Naive B cell (primary cell): Measurements from ENCODE around the gene FUT6. TPM values are rescaled to one million over a fixed set of nuclear protein-coding genes. Genes with fewer than 3 reads are reported as not detected.
"Not testable (repeated sequence)": the region's sequence is repeated elsewhere in the genome, so short reads cannot be mapped to it uniquely, and the experiment has no call there.

Experiments
- ATAC-seq, 2 donors: fragments of 150-1000 bp; cut with Tn5 transposase; 2 replicates each; pipeline ENCODE4 v1.10.0; 2021; ENCODE audit warnings: low read depth in 2 of 2, mild to moderate bottlenecking in 2 of 2, moderate library complexity in 2 of 2
- DNase-seq: peaks from one replicate; pipeline ENCODE4 v3.0.0; 2022
- H3K27ac Mint-ChIP-seq, 6 donors: one replicate each; pipeline ENCODE4 v1.8.0; 2020 to 2022; ENCODE audit warnings: mild to moderate bottlenecking in 6 of 6, mixed read lengths in 6 of 6, moderate library complexity in 5 of 6, inconsistent platforms in 2 of 6
- H3K27me3 Mint-ChIP-seq, 3 donors: one replicate each; pipeline ENCODE4 v1.8.0; 2021 to 2022; ENCODE audit warnings: mixed read lengths in 3 of 3, mild to moderate bottlenecking in 1 of 3
- H3K36me3 Mint-ChIP-seq, 2 donors: one replicate each; pipeline ENCODE4 v1.8.0; 2020 to 2022; ENCODE audit warnings: mixed read lengths in 2 of 2, inconsistent platforms in 1 of 2, mild to moderate bottlenecking in 1 of 2
- H3K4me1 Mint-ChIP-seq, 3 donors: one replicate each; pipeline ENCODE4 v1.8.0; 2020 to 2022; ENCODE audit warnings: mixed read lengths in 3 of 3, inconsistent platforms in 1 of 3, mild to moderate bottlenecking in 1 of 3, moderate library complexity in 1 of 3
- H3K4me3 Mint-ChIP-seq, 8 donors: one replicate each; pipeline ENCODE4 v1.8.0; 2020 to 2022; ENCODE audit warnings: mild to moderate bottlenecking in 8 of 8, mixed read lengths in 8 of 8, moderate library complexity in 8 of 8, inconsistent platforms in 2 of 8
- H3K9me3 Mint-ChIP-seq, 7 donors: one replicate each; pipeline ENCODE4 v1.8.0; 2020 to 2022; ENCODE audit warnings: mixed read lengths in 7 of 7, mild to moderate bottlenecking in 5 of 7, inconsistent platforms in 2 of 7, moderate library complexity in 1 of 7
- polyA plus RNA-seq, 6 donors: library from polyadenylated mRNA; unstranded; fragments of 300-500 nt; fragmentation: Illumina TruSeq; gene quantifications; one replicate each; pipeline ENCODE4 v1.2.3, GENCODE V29; 2021; ENCODE audit warnings: low read depth in 6 of 6

FUT6 gene, protein sequence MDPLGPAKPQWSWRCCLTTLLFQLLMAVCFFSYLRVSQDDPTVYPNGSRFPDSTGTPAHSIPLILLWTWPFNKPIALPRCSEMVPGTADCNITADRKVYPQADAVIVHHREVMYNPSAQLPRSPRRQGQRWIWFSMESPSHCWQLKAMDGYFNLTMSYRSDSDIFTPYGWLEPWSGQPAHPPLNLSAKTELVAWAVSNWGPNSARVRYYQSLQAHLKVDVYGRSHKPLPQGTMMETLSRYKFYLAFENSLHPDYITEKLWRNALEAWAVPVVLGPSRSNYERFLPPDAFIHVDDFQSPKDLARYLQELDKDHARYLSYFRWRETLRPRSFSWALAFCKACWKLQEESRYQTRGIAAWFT
- polyA plus RNA-seq = not detected

DNA sequence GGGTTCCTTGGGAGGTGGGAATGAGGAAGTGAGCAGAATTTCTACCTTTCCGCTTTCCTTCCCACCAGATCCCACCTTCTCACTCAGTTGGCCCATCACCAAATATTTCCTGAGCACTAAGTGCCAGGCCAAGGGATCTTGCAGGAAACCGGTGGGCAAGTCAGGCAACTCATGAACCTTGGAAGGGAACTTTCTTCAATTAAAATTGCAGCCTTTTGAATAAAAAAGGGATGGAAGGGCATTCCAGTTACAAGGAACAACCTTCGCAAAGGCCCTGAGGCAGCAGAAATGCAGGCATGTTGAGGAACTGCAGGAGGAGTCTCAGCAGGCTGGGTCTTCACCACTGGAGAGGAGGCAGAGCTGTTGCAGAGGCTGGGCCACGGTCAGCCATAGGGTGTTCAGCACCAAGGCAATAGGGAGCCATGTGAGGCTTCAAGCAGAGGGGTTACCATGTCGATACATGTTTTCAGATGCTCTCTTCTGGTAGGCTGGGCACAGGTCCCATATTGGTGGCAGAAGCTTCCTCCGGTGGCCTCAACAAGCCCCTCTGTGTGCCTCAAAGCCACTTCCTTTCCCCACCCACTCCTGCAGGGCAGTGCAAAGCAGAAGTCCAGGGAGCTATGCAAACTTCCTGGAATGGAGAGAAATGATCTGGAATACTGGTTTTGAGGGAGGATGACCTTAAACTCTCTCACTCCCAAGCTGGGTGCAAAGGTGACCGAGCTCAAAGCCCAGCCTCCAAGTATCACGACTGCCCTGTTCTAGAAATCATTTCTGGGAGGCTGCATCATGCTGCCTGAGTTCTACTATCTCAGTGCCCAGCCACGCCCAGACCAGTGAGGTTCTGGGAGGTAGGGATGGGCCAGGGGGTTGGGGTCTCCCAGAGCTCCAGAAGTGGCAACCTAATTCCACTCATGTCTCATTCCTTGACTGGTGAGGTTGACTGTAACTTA lies at the start of gene FUT6:
Gene FUT6 (minus strand): TSS at position 638 of the 953 bp plus-strand sequence. CDS start 7,135 bp downstream, outside the sequence.
- peak within 1 kb of the TSS in 3 of 6 donors; percentile 61 to 80 (median 63) for H3K27ac Mint-ChIP-seq

DNA sequence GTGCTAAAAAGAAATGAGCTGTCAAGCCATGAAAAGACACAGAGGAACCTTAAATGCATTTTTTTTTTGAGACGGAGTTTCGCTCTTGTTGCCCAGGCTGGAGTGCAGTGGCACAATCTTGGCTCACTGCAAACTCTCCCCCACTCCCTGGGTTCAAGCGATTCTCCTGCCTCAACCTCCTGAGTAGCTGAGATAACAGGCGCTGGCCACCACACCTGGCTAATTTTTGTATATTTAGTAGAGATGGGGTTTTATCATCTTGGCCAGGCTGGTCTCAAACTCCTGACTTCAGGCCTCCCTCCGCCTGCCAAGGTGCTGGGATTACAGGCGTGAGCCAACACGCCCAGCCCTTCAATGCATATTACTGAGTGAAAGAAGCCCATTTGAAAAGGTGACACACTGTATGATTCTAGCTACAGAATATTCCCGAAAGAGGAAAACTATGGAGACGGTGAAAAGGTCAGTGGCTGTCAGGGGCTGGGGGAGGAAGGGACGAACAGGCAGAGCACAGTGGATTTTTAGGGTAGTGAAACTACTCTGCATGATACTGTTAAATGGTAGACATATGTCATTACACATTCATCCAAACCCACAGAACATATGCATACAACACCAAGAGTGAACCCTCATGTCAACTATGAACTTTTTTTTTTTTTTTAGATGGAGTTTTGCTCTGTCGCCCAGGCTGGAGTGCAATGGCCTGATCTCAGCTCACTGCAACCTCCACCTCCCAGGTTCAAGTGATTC lies 44.7 kb upstream of the FUT6 start:
- H3K36me3 Mint-ChIP-seq, H3K27ac Mint-ChIP-seq, DNase-seq, H3K4me1 Mint-ChIP-seq, H3K9me3 Mint-ChIP-seq, H3K4me3 Mint-ChIP-seq: not testable (repeated sequence)
- peaks cover 4 to 26% (median 10%) of the 10 kb centered on the region in 3 donors for H3K27me3 Mint-ChIP-seq
- ATAC-seq = peak; percentile 75 to 77

More for the DNA sequence above, at the start of gene FUT6:
- Mint-ChIP-seq H3K36me3 (no peaks in the 10 kb centered on the region), H3K27me3 (peaks cover 7 to 20% (median 13%) of the 10 kb centered on the region in 3 donors), H3K9me3 (peaks cover 0 to 3% (median 0%) of the 10 kb centered on the region in 7 donors), H3K4me1 (peaks cover 0 to 7% (median 5%) of the 10 kb centered on the region in 3 donors), H3K4me3 (no peak within 1 kb of the TSS)
- ATAC-seq (no peak), DNase-seq (no peak)

DNA sequence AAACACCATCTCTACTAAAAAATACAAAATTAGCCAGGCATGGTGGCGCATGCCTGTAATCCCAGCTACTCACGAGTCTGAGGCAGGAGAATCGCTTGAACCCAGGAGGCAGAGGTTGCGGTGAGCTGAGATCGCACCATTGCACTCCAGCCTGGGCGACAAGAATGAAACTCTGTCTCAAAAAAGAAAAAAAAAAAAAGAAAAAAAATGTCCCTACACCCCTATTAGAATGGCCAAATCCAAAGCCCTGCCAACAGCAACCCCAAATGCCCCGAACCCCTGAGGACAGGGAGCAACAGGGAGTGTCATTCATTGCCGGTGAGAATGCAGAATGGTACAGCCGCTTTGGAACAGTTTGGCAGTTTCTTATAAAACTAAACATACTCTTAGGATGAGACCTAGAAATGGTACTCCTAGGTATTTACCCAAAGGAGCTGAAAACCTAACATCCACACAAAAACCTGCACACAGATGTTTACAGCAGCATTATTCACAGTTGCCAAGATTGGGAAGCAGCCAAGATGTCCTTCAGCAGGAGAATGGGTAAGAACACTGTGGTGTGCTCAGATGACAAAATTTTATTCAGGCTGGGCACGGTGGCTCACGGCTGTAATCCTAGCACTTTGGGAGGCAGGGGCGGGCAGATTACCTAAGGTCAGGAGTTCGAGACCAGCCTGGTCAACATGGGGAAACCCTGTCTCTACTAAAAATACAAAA lies 43.8 kb upstream of the FUT6 start:
- DNase-seq, H3K36me3 Mint-ChIP-seq, H3K4me3 Mint-ChIP-seq, H3K4me1 Mint-ChIP-seq, H3K27ac Mint-ChIP-seq, H3K9me3 Mint-ChIP-seq, ATAC-seq: not testable (repeated sequence)
- peaks cover 4 to 23% (median 8%) of the 10 kb centered on the region in 3 donors for H3K27me3 Mint-ChIP-seq

- no peak overlapping the region for H3K27ac Mint-ChIP-seq
- ATAC-seq = no peak
- peak overlapping the region in 1 of 8 donors; percentile 24 for H3K4me3 Mint-ChIP-seq
- H3K4me1 Mint-ChIP-seq = peaks cover 0 to 2% (median 0%) of the 10 kb centered on the region in 3 donors
- peaks cover 4 to 24% (median 8%) of the 10 kb centered on the region in 3 donors for H3K27me3 Mint-ChIP-seq
- DNase-seq = no peak
- H3K36me3 Mint-ChIP-seq = no peaks in the 10 kb centered on the region
- H3K9me3 Mint-ChIP-seq = no peaks in the 10 kb centered on the region
These were observed 43.0 kb upstream of the FUT6 start for GRCh38 chr19:5882421-5882968.

DNA sequence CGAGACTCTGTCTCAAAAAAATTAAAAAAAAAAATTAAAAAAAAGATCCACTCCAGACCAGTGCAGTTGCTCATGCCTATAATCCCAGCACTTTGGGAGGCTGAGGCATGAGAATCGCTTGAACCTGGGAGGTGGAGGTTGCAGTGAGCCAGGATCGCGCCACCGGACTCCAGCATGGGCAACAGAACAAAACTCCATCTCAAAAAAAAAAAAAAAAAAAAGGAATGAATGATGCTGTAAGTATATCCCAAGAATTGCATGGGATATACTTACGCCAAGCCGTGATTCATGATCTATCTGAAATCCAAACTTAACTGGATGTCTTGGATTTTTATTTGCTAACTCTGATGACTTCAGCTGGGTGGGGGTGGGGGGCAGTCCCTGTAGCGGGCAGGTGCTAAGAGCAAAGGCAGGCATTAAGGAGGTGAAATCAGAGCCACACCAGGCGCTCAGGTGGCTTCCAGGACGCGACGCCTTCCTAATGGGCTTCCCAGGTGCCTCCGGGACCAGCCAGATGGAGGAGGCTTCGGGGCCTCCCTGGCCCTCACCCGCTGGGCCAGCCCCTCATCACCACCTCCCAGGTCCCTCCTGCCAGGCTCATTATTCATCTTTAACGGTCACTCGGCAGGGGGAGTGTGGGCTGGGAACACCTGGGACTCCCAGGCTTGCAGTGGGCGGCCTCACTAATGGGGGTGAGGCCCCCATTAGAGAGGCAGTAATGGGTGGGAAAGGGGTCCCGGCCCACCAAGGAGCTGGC lies 42.2 kb upstream of the FUT6 start:
- no peaks in the 10 kb centered on the region for H3K36me3 Mint-ChIP-seq
- no peaks in the 10 kb centered on the region for H3K9me3 Mint-ChIP-seq
- H3K4me3 Mint-ChIP-seq = no peak overlapping the region
- H3K27me3 Mint-ChIP-seq = peaks cover 4 to 28% (median 12%) of the 10 kb centered on the region in 3 donors
- peaks cover 0 to 2% (median 0%) of the 10 kb centered on the region in 3 donors for H3K4me1 Mint-ChIP-seq
- no peak for DNase-seq
- no peak for ATAC-seq
- no peak overlapping the region for H3K27ac Mint-ChIP-seq

GRCh38 chr19:5880604-5881078 lies 41.1 kb upstream of the FUT6 start:
- Mint-ChIP-seq H3K27ac (no peak overlapping the region), H3K4me1 (peaks cover 0 to 2% (median 0%) of the 10 kb centered on the region in 3 donors), H3K36me3 (no peaks in the 10 kb centered on the region), H3K27me3 (peaks cover 4 to 35% (median 19%) of the 10 kb centered on the region in 3 donors), H3K4me3 (no peak overlapping the region), H3K9me3 (no peaks in the 10 kb centered on the region)
- ATAC-seq = no peak
- DNase-seq = no peak

GRCh38 chr19:5880196-5880595 lies 40.7 kb upstream of the FUT6 start:
- DNase-seq = no peak
- no peak for ATAC-seq
- H3K36me3 Mint-ChIP-seq = no peaks in the 10 kb centered on the region
- H3K27me3 Mint-ChIP-seq = peaks cover 4 to 32% (median 19%) of the 10 kb centered on the region in 3 donors
- no peaks in the 10 kb centered on the region for H3K9me3 Mint-ChIP-seq
- H3K4me1 Mint-ChIP-seq = peaks cover 0 to 2% (median 0%) of the 10 kb centered on the region in 3 donors
- H3K27ac Mint-ChIP-seq = no peak overlapping the region
- no peak overlapping the region for H3K4me3 Mint-ChIP-seq

DNA sequence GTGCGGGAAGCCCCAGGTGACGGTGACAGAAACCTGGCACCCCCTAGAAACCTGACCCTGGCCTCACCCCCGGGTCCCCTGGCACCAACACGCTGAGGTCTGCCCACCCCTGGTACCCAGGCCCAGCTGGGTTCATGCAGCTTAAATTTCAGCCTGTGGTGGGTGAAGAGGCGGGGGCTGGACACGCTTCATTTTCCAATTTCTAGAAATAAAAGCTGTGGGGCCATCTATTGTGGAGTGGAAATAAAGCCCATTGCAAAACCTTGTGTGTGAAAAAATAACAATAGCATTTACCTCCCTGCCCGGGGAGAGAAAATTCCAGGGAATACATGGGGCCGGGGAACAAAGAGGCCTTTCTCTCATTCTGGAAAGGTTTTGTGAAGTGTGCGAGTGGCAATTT lies 38.4 kb upstream of the FUT6 start:
- H3K27me3 Mint-ChIP-seq = peaks cover 0 to 30% (median 19%) of the 10 kb centered on the region in 3 donors
- no peak overlapping the region for H3K27ac Mint-ChIP-seq
- ATAC-seq = no peak
- H3K36me3 Mint-ChIP-seq = no peaks in the 10 kb centered on the region
- no peak overlapping the region for H3K4me3 Mint-ChIP-seq
- H3K9me3 Mint-ChIP-seq = no peaks in the 10 kb centered on the region
- no peak for DNase-seq
- H3K4me1 Mint-ChIP-seq = no peaks in the 10 kb centered on the region

DNA sequence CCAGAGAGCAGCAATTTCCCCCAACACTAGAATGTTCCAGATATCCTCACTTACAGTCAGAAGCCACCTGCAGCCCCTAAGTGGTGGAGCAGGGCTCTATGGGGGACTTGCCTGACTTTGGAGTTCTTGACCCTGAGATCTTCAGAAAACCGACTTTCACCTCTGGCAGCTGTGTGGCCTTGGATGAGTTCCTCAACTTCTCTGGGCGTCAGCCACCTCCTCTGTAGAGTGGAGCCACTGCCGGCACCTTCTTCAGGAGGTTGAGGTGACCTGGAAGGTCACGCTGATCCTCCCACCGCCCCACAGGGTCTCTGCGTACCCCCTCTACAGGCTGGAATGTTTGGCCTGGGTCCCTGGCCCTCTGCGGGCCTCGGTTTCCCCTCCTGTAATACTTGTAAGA lies 37.9 kb upstream of the FUT6 start:
- peaks cover 0 to 30% (median 14%) of the 10 kb centered on the region in 3 donors for H3K27me3 Mint-ChIP-seq
- no peaks in the 10 kb centered on the region for H3K9me3 Mint-ChIP-seq
- no peak overlapping the region for H3K27ac Mint-ChIP-seq
- ATAC-seq = no peak
- DNase-seq = no peak
- H3K4me3 Mint-ChIP-seq = no peak overlapping the region
- H3K4me1 Mint-ChIP-seq = no peaks in the 10 kb centered on the region
- H3K36me3 Mint-ChIP-seq = no peaks in the 10 kb centered on the region

DNA sequence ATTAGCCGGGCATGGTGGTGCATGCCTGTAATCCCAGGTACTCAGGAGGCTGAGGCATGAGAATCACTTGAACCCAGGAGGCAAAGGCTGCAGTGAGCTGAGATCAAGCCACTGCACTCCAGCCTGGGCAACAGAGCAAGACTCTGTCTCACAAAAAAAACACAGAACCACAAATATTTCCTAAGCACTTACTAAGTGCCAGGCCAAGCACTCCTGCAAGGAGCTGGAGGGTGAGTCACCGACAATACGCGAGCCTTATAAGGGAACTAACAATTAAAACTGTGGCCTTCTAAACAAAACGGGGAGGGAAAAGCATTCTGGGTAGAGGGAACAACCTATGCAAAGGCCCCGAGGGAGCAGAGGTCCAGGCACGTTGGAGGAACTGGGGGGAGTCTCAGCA lies 35.0 kb upstream of the FUT6 start:
- Mint-ChIP-seq H3K27me3 (peaks cover 0 to 23% (median 11%) of the 10 kb centered on the region in 3 donors), H3K4me3 (peak overlapping the region in 2 of 8 donors; percentile 40 to 42)
- H3K9me3 Mint-ChIP-seq, H3K27ac Mint-ChIP-seq, H3K36me3 Mint-ChIP-seq, ATAC-seq, H3K4me1 Mint-ChIP-seq, DNase-seq: not testable (repeated sequence)

DNA sequence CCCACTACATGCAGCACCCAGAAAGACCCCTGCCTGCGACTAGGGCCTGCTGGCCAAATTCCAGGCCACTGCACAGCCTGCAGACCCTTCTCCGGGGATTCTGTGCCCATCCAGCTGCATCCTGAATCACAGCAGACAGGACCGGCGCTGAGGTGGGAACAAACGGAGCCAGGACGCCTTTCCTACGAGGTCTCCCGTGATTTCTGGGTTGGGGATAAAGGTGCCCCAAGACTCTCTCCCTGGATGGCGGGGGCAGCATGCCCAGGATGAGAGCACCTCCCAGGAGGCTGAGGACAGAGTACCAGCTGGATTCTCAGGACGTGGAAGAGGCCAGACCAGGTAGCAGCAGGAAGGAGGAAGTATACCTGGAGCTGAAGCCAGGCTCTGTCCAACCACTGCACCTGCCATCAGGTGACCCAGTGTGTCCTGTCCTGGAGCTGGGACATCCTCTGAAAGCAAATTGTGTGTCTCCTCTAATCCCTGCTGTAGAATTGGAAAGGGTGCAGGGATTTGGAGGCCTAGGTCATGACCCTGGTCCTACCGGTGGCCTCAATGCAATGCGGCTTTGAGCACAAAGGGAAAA lies 34.2 kb upstream of the FUT6 start:
- H3K9me3 Mint-ChIP-seq = peaks cover 0 to 2% (median 0%) of the 10 kb centered on the region in 7 donors
- no peaks in the 10 kb centered on the region for H3K36me3 Mint-ChIP-seq
- no peaks in the 10 kb centered on the region for H3K4me1 Mint-ChIP-seq
- no peak overlapping the region for H3K4me3 Mint-ChIP-seq
- no peak overlapping the region for H3K27ac Mint-ChIP-seq
- H3K27me3 Mint-ChIP-seq = peaks cover 0 to 18% (median 11%) of the 10 kb centered on the region in 3 donors
- DNase-seq = no peak
- no peak for ATAC-seq
